Dermis blood vessel endothelial cell (primary cell): ENCODE measurements around the gene OSBPL2. TPM values are rescaled to one million over a fixed set of nuclear protein-coding genes. Genes with fewer than 3 reads are reported as not detected.
A peak's percentile ranks its signal among the peaks of the same experiment; 100 is the strongest.

ENCODE experiments used
- DNase-seq: peaks from one replicate; pipeline ENCODE4 v3.0.0; 2010
- total RNA-seq: library from RNA; depleted of rRNA; stranded (reverse); fragments of >200 nt; gene quantifications from 2 replicates; pipeline ENCODE4 v1.2.3, GENCODE V29; 2014

Gene OSBPL2
- total RNA-seq: 28.9 and 35.7 TPM in 2 replicates

DNA sequence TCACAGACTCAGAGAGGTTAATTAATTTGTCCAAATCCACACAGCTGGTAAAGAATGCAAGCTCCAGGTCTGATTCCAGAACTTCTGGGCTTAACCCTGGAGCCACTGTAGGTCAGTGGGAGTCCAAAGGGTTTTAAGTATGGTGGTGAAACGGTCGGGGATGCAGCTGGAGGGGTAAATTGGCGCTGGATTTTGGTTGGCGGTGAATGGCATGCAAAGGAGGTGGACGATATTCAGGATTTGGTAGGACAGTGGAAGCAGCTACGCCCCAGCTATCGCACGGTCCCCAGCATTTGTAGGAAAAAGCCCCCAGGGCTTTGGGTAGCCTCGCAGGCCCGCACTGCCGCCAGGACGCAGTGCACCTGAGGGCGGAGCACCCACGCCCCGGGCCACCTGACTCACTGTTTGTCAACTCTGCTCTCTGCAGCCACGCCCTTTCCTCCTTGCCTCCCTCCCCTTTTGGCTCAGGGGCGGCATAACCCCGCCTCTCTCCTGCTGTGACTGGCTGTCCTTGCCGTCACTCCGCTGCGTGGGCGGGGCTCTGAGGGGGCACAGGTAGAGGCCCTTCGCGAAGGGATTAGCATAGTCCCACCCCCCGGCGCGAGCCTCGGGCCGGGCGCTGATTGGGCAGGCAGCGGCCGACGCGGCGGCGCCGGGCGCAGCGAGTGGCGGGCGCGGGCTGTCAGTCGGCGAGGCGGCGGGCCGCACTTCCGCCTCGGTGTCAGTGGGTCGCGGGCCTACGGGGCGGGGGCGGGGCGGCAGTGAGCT, at the start of gene OSBPL2:
OSBPL2 (plus strand) TSS at position 721 of the 768 bp plus-strand sequence. CDS start 17,664 bp downstream, outside the sequence.
- DNase-seq: peak; percentile 98

DNA sequence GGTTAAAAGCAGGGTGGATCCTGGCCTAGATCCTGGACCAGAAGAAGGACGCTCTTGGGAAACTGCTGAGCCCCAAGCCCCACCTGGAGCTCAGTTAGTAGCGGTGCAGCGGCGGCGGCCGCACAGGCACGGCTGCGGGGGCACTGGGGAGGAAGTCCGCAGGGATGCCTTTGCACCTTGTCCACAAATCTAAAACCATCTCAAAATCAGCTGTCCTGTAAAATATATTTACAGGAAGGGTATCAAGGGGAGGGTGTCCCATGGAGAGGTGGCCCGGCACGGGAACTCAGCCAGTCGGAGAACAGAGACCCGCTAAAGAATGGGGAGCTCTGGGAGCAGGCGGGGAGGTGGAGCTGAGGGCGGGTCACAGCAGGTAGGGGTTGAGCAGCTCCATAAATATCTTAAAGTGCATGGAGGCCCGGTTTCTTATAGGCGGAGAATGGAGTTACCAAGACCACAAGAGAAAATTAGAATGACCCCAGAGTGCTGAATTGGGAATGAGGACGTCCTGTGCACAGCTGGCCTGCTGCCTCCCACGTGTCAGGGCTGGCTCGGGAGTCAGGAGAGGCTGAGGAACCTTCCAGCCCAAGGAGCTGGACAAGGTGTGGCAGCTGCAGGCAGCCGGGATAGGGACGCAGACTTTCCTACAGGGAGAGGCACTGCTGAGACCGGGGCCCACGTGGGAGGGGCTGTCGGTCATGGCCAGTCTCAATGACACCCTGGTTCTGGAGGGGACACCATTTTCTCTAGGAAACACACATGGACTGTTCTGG, 47.5 kb upstream of the OSBPL2 start:
- no peak for DNase-seq

DNA sequence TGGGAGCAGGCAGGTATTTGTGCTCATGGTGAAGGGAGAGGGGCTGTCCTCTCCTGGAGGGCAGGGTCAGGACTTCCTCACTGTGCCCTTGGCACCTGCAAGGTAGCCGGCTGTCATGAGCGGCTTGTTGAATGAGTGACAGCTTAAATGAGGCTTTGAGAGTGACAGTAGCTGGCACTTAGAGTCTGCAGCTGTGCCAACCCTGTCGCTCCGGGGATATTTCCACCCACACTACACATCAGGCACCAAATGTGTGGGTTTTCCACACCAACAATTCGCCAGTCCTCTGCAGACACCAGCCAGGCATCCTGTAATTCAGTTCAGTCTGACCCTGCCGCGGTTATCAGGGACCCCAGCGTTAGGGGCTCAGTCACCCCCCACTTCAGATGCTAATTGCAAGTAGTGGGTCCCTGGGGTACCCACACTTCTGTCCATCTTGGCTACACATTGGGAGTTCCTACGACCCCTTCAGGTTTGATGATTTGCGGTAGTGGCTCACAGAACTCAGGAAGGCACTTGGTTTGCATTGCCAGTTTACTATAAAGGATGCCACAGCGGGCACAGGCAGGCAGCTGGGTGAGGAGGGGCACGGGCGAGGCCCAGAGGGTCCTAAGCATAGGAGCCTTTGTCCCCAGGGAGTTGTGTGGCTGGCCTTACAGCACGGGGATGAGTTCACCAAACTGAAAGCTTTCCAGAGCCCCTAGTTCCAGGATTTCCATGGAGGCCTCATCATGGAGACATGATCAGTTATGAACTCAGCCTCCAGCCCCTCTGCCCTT, 46.4 kb upstream of the OSBPL2 start:
- no peak for DNase-seq

DNA sequence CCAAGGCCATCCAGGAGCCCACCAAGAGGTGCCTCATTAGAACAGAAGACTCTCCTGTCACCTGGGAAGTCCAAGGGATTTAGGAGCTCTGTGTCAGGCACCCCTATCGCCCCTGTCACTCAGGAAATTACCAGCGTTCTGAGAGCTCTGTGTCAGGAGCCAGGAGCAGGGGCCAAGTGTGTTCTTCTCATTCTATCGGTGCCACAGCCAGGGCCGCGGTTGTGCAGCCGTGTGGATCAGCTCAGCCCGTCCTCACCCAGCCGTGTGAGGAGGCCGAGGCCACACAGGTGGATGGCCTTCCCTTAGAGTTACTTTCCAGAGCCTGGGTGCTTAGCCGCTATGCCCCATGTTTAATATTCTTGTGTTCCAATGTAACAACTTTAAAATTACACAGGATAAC, 45.7 kb upstream of the OSBPL2 start:
- DNase-seq: no peak

DNA sequence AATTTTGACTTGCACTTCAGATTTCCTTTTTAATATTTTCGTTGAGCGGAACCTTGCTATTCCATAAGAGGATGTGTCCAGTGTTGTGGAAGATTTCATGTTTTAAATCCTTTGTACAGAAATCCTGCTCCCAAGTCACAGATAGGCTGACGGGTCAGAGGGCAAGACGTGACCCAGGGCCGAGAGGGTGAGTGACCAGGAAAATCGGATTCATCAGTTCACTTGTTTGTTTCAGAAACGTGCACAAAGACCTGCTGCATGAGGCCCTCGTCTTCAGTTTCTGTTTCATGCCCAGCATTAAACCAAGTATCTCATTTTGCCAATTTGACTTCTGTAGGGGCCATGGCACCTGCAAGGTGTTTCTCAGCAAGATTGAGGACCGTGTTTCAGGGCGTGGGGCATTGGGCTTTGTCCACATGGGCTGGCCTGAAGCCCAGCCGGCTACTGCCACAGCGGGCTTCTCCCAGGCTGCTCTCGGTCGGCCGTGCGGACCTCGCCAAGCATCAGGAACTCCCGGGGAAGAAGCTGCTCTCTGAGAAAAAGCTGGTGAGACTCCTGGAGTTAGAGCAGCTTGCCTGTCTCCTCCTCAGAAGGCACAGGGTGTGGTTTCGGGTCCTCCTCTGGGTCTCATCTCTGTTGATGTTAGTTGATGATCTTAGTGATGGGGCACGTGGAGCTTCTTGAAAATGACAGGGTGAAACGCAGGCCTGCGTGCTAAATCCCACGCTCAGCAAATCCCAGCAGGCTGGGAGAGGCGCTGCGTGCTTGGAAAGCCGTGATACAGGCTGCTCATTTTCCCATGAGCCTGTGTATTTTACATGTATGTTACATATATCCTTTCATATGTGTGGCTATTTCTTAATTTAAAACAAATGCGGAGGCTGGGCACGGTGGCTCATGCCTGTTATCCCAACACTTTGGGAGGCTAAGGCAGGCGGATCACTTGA, 45.0 kb upstream of the OSBPL2 start:
- DNase-seq: no peak

DNA sequence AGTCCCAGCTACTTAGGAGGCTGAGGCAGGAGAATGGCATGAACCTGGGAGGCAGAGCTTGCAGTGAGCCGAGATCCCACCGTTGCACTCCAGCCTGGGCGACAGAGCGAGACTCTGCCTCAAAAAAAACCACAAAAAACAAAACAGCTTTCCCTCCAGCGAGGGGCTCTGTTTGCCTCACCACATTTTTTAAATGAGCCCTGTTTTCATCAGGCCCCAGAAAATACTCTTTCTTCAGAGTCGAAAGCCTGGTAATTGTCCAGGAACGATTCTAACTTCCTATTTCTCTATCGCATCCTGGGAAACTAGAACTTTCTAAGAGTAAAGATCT, 43.3 kb upstream of the OSBPL2 start:
- no peak for DNase-seq

DNA sequence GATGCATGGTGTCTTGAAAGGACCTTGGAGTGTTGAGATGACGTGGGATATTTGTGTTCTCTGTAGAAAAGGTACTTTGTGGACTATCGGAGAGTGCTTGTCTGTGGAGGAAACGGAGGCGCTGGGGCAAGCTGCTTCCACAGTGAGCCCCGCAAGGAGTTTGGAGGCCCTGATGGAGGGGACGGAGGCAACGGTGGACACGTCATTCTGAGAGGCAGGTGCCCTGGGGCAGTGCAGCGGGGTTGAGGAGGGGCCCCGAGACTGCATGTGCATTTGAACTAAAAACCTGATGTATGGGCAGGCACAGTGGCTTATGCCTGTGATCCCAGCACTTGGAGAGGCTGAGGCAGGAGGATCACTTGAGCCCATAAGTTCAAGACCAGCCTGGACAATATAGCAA, 42.6 kb upstream of the OSBPL2 start:
- DNase-seq: no peak

DNA sequence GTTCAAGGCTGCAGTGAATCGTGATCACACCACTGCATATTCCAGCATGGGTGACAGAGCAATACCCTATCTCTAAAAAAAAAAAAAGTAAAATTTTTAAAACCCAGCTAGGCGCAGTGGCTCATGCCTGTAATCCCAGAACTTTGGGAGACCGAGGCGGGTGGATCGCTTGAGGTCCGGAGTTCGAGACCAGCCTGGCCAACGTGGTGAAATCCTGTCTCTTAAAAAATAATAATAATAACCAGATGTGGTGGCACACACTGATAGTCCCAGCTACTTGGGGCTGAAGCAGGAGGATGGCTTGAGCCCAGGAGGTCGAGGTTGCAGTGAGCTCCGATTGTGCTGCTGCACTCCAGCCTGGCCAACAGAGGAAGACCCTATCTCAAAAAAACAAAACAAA, 42.0 kb upstream of the OSBPL2 start:
- DNase-seq: no peak

DNA sequence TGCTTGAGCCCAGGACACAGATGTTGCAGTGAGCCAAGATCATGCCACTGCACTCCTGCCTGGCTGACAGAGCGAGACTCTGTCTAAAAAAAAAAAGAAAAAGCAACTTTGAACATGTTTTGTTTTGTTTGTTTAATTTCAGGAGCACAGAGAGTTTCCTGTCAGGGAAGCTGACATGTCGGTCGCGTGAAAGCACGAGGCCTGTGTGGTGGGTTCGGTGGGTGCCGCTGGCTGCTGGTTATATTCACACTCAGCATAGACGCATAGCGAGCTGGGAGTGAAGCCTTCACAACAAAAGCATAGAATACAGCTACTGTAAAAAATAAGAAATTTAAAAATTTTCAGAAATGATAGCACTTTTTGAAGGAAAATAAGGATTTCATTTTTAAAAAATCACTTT, 41.0 kb upstream of the OSBPL2 start:
- no peak for DNase-seq

DNA sequence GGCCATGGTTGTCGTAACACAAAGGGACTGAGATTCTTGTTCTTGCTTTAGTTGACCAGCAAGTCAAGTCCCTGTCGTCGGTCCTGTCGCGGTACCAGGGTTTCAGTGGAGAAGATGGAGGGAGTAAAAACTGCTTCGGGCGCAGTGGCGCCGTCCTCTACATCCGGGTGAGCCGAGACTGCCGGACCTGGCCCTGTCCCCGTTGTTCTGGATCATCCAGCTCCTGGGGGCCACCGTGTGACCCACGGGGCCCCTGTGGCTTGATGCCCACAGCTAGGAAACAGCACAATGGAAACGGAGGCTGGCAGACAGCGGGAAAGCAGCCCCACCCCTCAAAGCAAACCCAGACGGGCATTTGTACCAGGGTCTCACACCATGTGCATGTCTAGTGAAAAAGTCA, 40.5 kb upstream of the OSBPL2 start:
- no peak for DNase-seq

DNA sequence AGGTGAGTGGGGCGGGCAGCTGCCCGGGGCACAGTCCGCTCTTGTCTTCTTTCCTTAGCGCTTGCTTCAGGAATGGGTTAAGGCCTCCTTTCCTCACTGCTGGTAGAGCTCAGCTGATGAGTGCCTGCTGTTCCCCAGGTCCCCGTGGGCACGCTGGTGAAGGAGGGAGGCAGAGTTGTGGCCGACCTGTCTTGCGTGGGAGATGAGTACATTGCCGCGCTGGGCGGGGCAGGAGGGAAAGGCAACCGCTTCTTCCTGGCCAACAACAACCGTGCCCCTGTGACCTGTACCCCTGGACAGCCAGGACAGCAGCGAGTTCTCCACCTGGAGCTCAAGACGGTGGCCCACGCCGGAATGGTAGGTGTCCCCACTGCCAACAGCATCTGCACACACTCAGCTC, 39.8 kb upstream of the OSBPL2 start:
- DNase-seq: no peak

DNA sequence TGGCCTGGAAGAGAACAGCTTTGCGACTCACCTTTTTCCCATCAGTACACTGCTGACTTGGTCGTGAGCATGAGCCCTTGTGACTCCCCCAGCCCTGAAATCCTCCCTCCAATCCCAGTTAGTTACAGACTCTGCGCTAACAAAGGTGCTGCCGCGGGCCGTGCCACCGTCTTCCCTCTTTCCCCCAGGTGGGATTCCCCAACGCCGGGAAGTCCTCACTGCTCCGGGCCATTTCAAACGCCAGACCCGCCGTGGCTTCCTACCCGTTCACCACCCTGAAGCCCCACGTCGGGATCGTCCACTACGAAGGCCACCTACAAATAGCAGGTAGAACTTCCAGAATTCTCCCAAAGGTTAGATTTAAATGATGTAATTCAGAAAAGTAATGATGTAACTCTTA, 39.4 kb upstream of the OSBPL2 start:
- DNase-seq: no peak

DNA sequence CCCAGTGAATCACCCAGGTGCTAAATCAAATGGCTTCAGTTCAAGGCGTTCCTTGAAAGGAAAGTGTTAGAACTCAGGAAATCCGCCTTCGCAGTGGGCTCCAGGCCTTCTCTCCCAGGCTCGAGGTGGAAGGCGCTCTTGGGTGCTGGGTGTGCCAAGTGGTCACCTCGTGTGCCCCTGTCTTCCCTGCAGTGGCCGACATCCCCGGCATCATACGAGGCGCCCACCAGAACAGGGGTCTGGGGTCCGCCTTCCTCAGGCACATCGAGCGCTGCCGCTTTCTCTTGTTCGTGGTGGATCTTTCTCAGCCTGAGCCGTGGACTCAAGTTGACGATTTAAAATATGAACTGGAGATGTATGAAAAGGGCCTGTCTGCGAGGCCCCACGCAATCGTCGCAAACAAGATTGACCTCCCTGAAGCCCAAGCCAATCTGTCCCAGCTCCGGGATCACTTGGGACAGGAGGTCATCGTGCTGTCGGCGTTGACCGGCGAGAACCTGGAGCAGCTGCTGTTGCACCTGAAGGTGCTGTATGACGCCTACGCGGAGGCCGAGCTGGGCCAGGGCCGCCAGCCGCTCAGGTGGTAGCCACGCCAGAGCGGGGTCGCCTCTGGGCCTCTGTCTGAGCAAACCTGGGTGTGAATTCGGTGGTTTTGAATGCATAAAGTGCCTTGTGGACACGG, 37.7 kb upstream of the OSBPL2 start:
- DNase-seq: no peak

DNA sequence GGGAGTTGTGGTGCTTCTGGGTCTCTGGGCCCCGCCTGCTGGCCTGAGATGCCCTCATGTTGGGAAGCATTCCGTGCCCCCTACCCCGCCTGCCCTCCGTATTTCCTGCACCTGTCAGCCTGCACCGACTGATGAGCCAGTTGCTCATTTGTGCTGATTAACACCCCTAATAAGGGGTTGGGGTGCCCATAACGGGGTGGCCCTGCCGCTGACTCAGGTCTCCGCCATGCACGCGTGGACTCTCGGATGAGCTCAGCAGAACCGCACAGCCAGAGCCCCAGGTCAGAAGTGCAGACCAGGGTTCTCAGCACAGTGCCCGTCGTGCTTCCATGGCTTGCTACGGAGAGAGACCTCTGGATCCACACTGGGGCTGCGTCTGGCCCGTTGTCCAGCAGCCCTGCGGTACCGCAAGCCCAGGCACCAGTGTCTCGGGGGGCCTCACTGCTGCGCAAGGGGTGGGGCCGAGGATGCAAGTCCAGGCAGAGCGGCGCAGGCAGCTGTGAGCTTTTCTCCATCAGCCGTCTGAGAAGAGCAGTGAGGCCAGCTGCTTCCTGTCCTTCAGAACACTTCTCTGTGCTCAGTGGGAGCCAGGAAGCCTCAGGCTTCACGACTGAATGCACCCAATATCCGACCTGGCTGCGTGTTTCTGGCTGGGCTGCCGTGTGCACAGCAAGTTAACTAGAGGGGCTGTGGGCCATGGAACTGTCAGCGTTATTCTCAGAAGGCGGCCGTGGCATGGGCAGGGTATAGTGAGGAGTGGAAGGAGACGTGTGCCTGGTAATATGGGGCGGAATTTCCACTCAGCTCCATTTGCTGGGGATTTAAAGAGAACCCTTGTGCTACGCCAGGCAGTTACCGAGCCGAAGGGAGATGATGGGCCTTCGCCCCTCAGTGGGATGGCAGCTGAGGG, 36.9 kb upstream of the OSBPL2 start:
- DNase-seq: peak; percentile 71

DNA sequence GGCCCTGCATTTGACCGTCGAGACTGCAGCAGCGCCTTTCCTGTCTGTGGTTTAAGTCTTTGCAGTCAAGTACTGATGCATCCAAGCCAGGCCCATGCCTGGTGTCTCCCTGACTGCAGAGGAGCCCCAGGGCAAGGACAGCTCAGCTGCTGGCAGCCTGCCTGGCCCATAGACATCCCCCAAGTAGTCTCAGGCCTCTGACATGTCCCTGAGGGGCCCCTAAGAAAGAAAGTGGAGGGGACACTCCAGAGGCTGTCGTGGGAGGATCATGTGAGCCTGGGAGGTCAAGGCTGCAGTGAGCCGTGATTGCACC, 36.3 kb upstream of the OSBPL2 start:
- no peak for DNase-seq

DNA sequence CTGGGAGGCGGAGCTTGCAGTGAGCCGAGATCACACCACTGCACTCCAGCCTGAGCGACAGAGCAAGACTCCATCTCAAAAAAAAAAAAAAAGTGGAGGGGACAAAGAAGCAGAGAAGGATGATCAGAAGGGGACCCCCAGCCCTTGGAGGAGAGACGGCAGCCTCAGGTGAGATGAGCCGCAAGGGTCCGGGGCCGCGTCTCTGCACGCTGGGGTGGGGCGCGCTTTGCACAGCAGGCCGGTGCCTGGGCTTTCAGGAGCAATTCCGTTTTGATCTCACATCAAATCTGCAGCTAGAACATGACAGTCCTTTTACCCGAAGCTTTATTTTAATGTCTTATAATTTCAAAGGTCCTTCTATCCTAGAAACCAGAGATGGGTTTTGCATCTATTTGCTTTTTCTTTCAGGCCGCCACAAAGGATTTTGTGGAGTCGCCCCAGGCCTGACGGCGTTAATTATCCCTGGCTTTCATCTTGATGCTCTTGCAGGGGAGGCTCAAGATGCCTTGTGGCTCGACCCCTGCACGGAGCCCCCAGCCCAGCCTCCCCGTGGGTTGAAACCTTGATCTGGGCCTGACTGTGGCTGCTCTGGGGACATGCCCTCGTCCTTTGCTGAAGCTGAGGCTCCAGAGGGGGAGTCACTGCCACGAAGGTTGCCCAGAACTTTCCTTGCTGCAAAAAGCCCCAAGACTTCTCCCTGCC, 35.5 kb upstream of the OSBPL2 start:
- DNase-seq: no peak

DNA sequence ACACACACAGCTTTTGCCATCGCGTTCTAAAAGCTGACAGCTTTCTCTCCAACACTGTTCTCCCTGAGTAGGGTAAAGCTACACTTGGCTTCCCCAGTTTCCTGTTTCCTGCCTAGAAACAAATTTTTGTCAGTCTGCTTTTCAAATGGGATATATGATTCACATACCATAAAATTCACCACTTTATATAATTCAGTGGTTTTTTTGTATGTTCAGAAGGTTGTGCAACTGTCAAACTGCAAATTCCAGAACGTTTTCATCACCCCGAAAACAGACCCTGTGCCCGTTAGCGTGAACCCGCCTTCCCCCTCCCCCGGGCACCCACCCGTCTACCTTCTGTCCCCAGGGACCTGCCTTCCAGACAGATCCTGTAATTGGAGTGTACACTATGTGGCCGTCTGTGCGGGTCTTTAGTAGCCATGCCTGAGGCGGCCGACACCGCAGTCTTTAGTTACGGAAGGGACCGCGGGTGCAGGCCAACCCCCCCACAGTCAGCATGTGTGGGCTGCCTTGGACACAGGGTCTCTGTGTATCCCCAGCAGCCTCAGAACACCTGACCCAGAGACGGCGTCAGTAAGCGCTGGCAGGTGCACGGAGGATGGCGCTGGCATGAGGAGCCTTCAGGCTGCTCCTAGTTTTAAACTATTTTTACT, 34.8 kb upstream of the OSBPL2 start:
- peak; percentile 58 for DNase-seq

DNA sequence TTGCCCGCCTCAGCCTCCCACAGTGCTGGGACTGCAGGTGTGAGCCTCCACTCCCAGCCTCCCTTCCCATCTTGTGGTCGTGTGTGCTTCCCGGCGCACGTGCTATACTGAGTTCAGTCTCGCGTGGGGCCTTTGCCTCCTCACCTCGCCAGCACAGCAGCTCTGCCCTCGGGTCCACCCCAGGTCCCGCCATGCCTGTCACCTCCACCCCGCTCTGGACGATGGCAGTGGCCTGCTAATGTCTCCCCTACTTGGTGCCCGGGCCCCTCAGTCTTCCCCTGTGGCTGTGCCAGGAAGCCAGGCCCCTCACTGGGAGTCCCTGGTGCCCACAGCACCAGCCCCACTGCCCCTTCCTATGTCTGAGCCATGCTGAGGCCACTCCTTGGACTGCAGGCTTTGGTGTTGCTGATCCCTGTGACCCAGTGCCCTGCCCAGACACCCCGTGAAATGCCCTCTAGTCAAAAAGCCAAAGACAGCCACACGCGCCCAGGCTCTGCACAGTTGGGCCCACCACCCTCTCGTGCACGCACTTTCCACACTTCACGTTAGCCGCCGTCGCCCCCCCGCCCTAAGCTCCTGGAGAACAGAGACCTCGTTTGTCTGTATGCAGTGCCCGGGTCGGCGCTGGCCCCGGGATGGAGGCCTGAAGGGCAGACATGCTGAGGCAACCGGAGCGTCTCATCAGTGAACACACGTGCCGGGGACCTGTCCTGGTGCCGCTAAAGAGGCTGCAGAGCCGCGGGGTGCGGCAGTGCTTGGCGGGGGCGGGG, 32.5 kb upstream of the OSBPL2 start:
- no peak for DNase-seq

DNA sequence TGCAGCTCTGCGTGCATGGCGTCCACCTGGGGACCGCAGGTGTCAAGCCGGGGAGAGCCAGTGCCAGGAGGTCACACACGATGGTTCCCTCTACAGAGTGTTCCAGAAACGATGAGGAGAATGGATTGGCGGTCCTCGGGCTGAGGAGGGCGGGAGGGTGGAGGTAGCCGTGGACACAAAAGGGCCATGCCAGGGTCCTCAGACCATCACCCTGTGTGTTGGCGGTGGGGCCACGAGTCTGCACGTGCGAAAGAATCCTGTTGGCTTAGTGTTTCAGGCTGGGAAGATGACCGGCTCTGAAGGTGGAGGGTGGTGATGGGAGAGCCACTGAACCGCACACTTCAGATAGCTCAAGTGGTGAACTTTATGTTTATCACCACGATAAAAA, 31.9 kb upstream of the OSBPL2 start:
- no peak for DNase-seq
